AG04449 (cell line): ENCODE measurements around the gene MAP1S.

Experiments used
- CTCF ChIA-PET: fragments of 350-600 bp; formaldehyde crosslinking; extraction: SDS; loops from one replicate; lab custom pipeline; 2021; ENCODE audit warnings: antibody characterized with exemption; lab: Yijun Ruan, JAX
- POLR2A ChIA-PET: fragments of 400-600, 350-600 bp; formaldehyde crosslinking; extraction: SDS; loops from one replicate; lab custom pipeline; 2020; ENCODE audit warnings: antibody characterized with exemption, inconsistent platforms; lab: Yijun Ruan, JAX
- DNase-seq: peaks from one replicate; pipeline ENCODE4 v3.0.0-alpha.2; 2010; ENCODE audit warnings: low read depth, low spot score
- H3K4me3 ChIP-seq: 2 replicates; pipeline ENCODE4 v1.5.1; 2011; ENCODE audit warnings: low read depth, mild to moderate bottlenecking, control low read depth, low read length
- CTCF ChIP-seq: IDR thresholded peaks from one replicate; pipeline ENCODE4 v1.5.1; 2011; ENCODE audit warnings: mild to moderate bottlenecking, moderate library complexity, low read length, control low read depth, inconsistent platforms; ENCODE audit not compliant: insufficient read depth; ENCODE audit errors: missing control alignments

The MAP1S gene

GRCh38 chr19:17678836-17679235 is 40.4 kb upstream of the MAP1S start:
- POLR2A ChIA-PET: no interaction called here
- DNase-seq: no peak
- CTCF ChIA-PET: interaction anchor here (1.3 kb wide), 1 partner anchor 183 kb away, joined by 3 read pairs; no protein-coding TSS in a partner anchor
- TF ChIP-seq CTCF: no peak
- no peak overlapping the region for H3K4me3 ChIP-seq

- ChIA-PET POLR2A (no interaction called here), CTCF (no interaction called here)
- DNase-seq: no peak
- no peak overlapping the region; the same call in 1 of the 2 replicates for H3K4me3 ChIP-seq
- TF ChIP-seq CTCF: no peak
Observed at GRCh38 chr19:17679526-17680229, 39.6 kb upstream of the MAP1S start.

GRCh38 chr19:17680230-17680722 is 39.0 kb upstream of the MAP1S start:
- CTCF ChIA-PET: no interaction called here

GRCh38 chr19:17681505-17682125 is 37.7 kb upstream of the MAP1S start:
- no peak for DNase-seq
- CTCF ChIA-PET: no interaction called here

More at GRCh38 chr19:17680230-17680722, 39.0 kb upstream of the MAP1S start:
- H3K4me3 ChIP-seq: no peak overlapping the region; the same call in 1 of the 2 replicates
- DNase-seq: no peak
- TF ChIP-seq CTCF: no peak
- POLR2A ChIA-PET: no interaction called here

GRCh38 chr19:17682273-17682672 is 37.0 kb upstream of the MAP1S start:
- ChIA-PET CTCF (no interaction called here), POLR2A (no interaction called here)
- TF ChIP-seq CTCF: no peak
- DNase-seq: no peak
- no peak overlapping the region for H3K4me3 ChIP-seq

More at GRCh38 chr19:17681505-17682125, 37.7 kb upstream of the MAP1S start:
- POLR2A ChIA-PET: no interaction called here
- no peak overlapping the region for H3K4me3 ChIP-seq
- no peak for TF ChIP-seq CTCF

GRCh38 chr19:17683078-17683477 is 36.2 kb upstream of the MAP1S start:
- no peak overlapping the region for H3K4me3 ChIP-seq
- no peak for TF ChIP-seq CTCF
- DNase-seq: no peak
- CTCF ChIA-PET: no interaction called here
- POLR2A ChIA-PET: no interaction called here
